ENCODE measurements around the gene TTC12. TPM values are rescaled to one million over a fixed set of nuclear protein-coding genes. Genes with fewer than 3 reads are reported as not detected.

The TTC12 gene
- total and polyA plus RNA-seq, 9 donors, result 8.1 to 32.5 (median 25.8) TPM

DNA sequence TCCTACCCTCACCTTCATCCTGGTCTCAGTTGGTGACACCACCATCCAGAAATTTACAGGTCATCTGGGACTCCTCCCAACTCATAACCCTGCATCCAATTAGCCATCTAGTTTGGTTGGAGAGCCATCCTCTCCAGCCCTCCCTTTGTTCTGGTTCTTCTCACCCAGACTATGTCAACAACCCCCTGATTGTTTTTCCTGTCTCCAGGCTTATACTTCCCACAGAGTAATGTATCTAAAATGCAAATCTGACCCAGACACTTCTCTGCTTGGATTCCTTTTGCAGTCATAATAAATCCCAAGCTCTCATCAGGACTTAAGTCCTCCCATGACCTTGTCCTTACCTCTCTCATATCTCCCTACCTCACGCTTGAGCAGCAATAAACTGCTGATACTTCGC lies 3.0 kb downstream of the TTC12 start:
- Histone ChIP-seq H3K27ac (no peak overlapping the region), H3K27me3 (no peaks in the 10 kb centered on the region), H3K9me3 (no peaks in the 10 kb centered on the region), H3K36me3 (no peaks in the 10 kb centered on the region), H3K4me3 (no peak overlapping the region), H3K4me1 (ENCODE audit: insufficient read depth) (peaks cover 4% of the 10 kb centered on the region)
- 90 to 94% (median 94%) methylated on average over 2 of the region's 2 CpGs for WGBS, 3 donors
- DNase-seq, result no peak
- intact Hi-C loops (cut with DNase I), result loop anchor here in 1 of 4 donors (10.0 kb wide), 1 partner anchor 457 kb away; the partner anchor contains the start of genes CLDN25 and ZW10
- TF ChIP-seq, protein P1, sequence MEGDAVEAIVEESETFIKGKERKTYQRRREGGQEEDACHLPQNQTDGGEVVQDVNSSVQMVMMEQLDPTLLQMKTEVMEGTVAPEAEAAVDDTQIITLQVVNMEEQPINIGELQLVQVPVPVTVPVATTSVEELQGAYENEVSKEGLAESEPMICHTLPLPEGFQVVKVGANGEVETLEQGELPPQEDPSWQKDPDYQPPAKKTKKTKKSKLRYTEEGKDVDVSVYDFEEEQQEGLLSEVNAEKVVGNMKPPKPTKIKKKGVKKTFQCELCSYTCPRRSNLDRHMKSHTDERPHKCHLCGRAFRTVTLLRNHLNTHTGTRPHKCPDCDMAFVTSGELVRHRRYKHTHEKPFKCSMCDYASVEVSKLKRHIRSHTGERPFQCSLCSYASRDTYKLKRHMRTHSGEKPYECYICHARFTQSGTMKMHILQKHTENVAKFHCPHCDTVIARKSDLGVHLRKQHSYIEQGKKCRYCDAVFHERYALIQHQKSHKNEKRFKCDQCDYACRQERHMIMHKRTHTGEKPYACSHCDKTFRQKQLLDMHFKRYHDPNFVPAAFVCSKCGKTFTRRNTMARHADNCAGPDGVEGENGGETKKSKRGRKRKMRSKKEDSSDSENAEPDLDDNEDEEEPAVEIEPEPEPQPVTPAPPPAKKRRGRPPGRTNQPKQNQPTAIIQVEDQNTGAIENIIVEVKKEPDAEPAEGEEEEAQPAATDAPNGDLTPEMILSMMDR (IDR thresholded peaks at IDR 0.05), result no peak
- TF ChIP-seq POLR2A (IDR thresholded peaks at IDR 0.05) (no peak), EP300 (IDR thresholded peaks at IDR 0.05) (no peak)

DNA sequence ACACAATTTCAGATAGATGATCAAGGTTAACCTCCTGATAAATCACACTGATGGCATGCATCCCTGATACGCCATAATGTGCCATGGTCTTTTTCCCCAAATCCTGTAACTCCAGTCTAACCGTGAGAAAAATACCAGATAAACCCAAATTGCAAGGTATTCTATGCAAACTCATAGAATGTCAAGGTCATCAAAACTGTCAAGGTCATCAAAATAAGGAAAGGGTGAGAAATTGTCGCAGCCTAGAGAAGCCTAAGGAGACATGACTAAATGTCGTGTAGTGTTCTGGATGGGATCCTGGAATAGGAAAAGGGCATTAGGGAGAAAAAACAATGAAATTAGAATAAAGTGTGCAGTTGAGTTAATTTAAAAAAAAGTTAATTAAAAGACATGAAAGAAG lies 4.7 kb downstream of the TTC12 start:
- TF ChIP-seq EP300 (IDR thresholded peaks at IDR 0.05) (no peak), POLR2A (IDR thresholded peaks at IDR 0.05) (no peak)
- TF ChIP-seq, protein P1 (IDR thresholded peaks at IDR 0.05), result no peak
- DNase-seq, result no peak
- WGBS, 3 donors, result 85 to 89% (median 85%) methylated on average over 4 of the region's 4 CpGs
- Histone ChIP-seq H3K27me3 (no peaks in the 10 kb centered on the region), H3K36me3 (no peaks in the 10 kb centered on the region), H3K4me3 (no peak overlapping the region), H3K9me3 (no peaks in the 10 kb centered on the region), H3K4me1 (ENCODE audit: insufficient read depth) (peaks cover 1% of the 10 kb centered on the region), H3K27ac (no peak overlapping the region)
- intact Hi-C loops (cut with DNase I), result loop anchor here in 1 of 4 donors (10.0 kb wide), 1 partner anchor 456 kb away; the partner anchor contains the start of genes CLDN25 and ZW10

DNA sequence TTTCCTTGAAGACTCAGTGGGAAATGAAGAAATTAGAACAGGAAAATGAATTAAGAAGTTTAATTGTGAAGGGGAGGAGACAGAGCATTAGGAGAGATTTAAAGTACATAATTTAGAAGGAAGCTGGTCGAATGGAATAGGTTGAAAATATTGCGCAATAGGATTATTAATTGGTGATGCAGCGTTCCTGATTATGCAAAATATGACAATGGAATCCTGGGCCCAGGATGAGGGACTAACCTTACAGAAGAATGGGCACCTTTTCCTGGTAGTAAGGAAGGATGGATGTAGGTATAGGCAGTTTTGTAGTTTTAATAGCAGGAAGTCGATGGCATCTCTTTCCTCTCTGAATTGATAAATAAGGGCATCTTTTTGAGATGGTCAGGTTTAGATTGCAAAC lies 7.8 kb downstream of the TTC12 start:
- DNase-seq, result no peak
- Histone ChIP-seq H3K27me3 (no peaks in the 10 kb centered on the region), H3K4me3 (no peak overlapping the region), H3K9me3 (no peaks in the 10 kb centered on the region), H3K27ac (no peak overlapping the region), H3K4me1 (ENCODE audit: insufficient read depth) (no peaks in the 10 kb centered on the region), H3K36me3 (no peaks in the 10 kb centered on the region)
- TF ChIP-seq EP300 (IDR thresholded peaks at IDR 0.05) (no peak), POLR2A (IDR thresholded peaks at IDR 0.05) (no peak)
- TF ChIP-seq, protein P1 (IDR thresholded peaks at IDR 0.05), result no peak
- intact Hi-C loops (cut with DNase I), result no loop called here
- WGBS, 3 donors, result 60 to 73% (median 72%) methylated on average over 4 of the region's 4 CpGs

DNA sequence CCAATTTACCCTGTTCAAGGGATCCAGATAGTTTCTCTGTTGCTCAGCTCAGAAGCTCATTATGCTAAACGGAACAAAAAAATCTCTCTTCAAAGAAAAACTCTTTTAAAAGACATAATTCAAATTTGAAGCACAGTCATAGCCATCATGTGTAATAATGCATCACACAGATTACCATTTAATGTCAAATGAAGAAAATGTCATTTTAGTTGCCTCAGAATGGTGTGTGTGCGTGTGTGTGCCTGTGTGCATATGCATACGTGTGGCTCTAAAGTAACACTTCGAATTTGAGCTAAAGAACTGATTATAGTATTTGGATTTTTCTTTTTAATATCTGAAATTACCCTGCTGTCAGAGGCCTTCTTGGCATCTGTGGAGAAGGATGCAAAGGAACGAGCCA lies 9.9 kb downstream of the TTC12 start:
- no peak for DNase-seq
- no peak overlapping the region for H3K4me3 ChIP-seq
- no peaks in the 10 kb centered on the region for H3K9me3 ChIP-seq
- TF ChIP-seq EP300 (IDR thresholded peaks at IDR 0.05) (no peak), POLR2A (IDR thresholded peaks at IDR 0.05) (no peak)
- TF ChIP-seq, protein P1 (IDR thresholded peaks at IDR 0.05), result no peak
- 94 to 96% (median 94%) methylated on average over 5 of the region's 5 CpGs for WGBS, 3 donors
- no peak overlapping the region for H3K27ac ChIP-seq
- intact Hi-C loops (cut with DNase I), result no loop called here
- H3K27me3 ChIP-seq, result no peaks in the 10 kb centered on the region
- no peaks in the 10 kb centered on the region for H3K36me3 ChIP-seq
- no peaks in the 10 kb centered on the region for H3K4me1 ChIP-seq (ENCODE audit: insufficient read depth)
